ENCODE data around the gene MAPK11.

GRCh38 chr22:50276143-50276542, 6.0 kb upstream of the MAPK11 start:
- TF ChIP-seq, protein P1, sequence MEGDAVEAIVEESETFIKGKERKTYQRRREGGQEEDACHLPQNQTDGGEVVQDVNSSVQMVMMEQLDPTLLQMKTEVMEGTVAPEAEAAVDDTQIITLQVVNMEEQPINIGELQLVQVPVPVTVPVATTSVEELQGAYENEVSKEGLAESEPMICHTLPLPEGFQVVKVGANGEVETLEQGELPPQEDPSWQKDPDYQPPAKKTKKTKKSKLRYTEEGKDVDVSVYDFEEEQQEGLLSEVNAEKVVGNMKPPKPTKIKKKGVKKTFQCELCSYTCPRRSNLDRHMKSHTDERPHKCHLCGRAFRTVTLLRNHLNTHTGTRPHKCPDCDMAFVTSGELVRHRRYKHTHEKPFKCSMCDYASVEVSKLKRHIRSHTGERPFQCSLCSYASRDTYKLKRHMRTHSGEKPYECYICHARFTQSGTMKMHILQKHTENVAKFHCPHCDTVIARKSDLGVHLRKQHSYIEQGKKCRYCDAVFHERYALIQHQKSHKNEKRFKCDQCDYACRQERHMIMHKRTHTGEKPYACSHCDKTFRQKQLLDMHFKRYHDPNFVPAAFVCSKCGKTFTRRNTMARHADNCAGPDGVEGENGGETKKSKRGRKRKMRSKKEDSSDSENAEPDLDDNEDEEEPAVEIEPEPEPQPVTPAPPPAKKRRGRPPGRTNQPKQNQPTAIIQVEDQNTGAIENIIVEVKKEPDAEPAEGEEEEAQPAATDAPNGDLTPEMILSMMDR (conservative IDR thresholded peaks at IDR 0.05; ENCODE audit: low read depth, low read length): peak; percentile 63
- no peak for TF ChIP-seq EZH2 (IDR thresholded peaks at IDR 0.05; ENCODE audit: low read length, unreplicated experiment)
